AG10803 (cell line): ENCODE measurements around the gene SLC36A1.

Source experiments
- DNase-seq: peaks from one replicate; pipeline ENCODE4 v3.0.0; 2010; ENCODE audit warnings: low read depth
- H3K4me3 ChIP-seq: 2 replicates; pipeline ENCODE4 v1.5.1; 2011; ENCODE audit warnings: mild to moderate bottlenecking, low read length, control low read depth
- TF ChIP-seq, protein P1 (sequence below): conservative IDR thresholded peaks from 2 replicates; pipeline ENCODE4 v1.5.1; 2011; ENCODE audit warnings: mild to moderate bottlenecking, low read length, control low read depth, inconsistent platforms

SLC36A1 gene

GRCh38 chr5:151474799-151475198, 27.4 kb downstream of the SLC36A1 start:
- no peak overlapping the region for H3K4me3 ChIP-seq
- DNase-seq: no peak
- TF ChIP-seq, protein P1, sequence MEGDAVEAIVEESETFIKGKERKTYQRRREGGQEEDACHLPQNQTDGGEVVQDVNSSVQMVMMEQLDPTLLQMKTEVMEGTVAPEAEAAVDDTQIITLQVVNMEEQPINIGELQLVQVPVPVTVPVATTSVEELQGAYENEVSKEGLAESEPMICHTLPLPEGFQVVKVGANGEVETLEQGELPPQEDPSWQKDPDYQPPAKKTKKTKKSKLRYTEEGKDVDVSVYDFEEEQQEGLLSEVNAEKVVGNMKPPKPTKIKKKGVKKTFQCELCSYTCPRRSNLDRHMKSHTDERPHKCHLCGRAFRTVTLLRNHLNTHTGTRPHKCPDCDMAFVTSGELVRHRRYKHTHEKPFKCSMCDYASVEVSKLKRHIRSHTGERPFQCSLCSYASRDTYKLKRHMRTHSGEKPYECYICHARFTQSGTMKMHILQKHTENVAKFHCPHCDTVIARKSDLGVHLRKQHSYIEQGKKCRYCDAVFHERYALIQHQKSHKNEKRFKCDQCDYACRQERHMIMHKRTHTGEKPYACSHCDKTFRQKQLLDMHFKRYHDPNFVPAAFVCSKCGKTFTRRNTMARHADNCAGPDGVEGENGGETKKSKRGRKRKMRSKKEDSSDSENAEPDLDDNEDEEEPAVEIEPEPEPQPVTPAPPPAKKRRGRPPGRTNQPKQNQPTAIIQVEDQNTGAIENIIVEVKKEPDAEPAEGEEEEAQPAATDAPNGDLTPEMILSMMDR: no peak

DNA sequence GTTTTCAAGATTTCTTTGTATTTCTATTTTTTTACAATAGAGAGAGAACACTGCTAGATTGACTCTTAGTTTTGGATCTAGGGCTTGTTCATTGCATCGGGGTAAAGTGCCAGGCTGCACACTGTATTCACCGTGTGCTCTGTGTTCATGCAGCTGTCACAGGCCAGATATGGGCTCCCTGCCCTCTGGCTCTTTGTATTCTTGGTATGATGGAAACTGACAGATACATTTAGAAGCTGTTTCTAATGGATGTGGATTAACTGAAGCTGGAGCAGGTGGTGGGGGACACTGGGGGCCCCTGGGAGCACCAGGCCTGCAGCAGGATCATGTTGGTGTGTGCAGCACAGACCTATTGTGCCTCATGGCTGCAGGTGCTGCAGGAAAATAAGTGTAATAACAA, 28.0 kb downstream of the SLC36A1 start:
- no peak for DNase-seq
- H3K4me3 ChIP-seq: no peak overlapping the region
- TF ChIP-seq, protein P1: no peak

- TF ChIP-seq, protein P1: no peak
- H3K4me3 ChIP-seq: no peak overlapping the region
- DNase-seq: no peak
Observed at GRCh38 chr5:151476016-151476415, 28.6 kb downstream of the SLC36A1 start.

GRCh38 chr5:151477101-151477500, 29.7 kb downstream of the SLC36A1 start:
- TF ChIP-seq, protein P1: no peak
- peak; percentile 52 for DNase-seq
- H3K4me3 ChIP-seq: no peak overlapping the region

GRCh38 chr5:151480384-151481293, 33.2 kb downstream of the SLC36A1 start:
- H3K4me3 ChIP-seq: no peak overlapping the region
- TF ChIP-seq, protein P1: no peak; the same call in 1 of the 2 replicates
- peak; percentile 67 for DNase-seq

DNA sequence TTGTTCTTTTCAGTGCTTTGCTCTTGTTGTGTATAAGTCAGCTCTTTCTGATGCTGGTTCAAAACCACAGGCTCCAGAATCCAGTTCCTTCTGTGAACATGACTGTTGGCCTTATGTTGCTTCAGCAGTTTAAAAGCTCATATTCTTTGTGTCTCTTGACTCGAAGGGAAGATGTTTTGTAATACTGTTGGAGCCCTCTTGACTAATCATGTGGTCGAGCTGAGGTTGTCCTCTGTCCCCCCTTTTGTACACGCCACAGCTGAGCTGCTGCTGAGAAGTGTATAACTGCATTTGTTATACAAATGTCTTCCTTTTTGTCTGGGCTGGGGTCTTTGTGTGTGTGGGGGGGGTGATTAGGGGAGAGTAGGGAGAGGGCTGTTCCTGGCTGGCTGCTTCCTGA, 35.8 kb downstream of the SLC36A1 start:
- H3K4me3 ChIP-seq: no peak overlapping the region
- peak; percentile 79 for DNase-seq
- TF ChIP-seq, protein P1: no peak

DNA sequence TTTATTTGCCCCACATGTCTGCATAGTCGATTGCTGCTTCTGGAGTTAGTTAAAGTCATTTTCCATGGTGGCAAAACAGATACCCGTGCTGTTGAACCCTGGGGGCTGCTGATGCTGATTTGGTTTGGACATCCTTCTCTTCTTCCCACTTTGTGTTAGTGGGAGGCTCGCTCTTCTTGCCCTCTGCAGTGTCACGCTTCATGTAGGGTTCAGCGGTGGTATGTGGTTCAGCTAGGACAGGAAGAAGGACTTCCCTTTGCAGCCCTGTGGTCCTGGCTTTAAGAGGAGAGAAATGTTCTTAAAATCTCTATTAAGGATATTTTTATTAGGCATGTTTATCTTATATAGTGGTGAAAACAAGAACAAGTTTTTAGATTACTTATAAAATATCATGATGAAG, 36.2 kb downstream of the SLC36A1 start:
- no peak for DNase-seq
- TF ChIP-seq, protein P1: no peak
- no peak overlapping the region for H3K4me3 ChIP-seq
